ENCODE data around the gene FN1. TPM values are rescaled to one million over a fixed set of nuclear protein-coding genes. Genes with fewer than 3 reads are reported as not detected.

The FN1 gene
- total and polyA plus RNA-seq, 12 donors, result 67.8 to 888 (median 136) TPM

- no peak for DNase-seq
- Histone ChIP-seq H3K4me3 (no peak overlapping the region), H3K4me1 (peaks cover 0 to 19% (median 0%) of the 10 kb centered on the region in 9 donors), H3K36me3 (peaks cover 0 to 98% (median 27%) of the 10 kb centered on the region in 9 donors), H3K9me3 (no peaks in the 10 kb centered on the region), H3K27ac (no peak overlapping the region), H3K27me3 (peaks cover 0 to 10% (median 0%) of the 10 kb centered on the region in 7 donors)
- WGBS, 2 donors, result 92% methylated on average over 19 of the region's 19 CpGs
- intact Hi-C loops (cut with DNase I), result no loop called here
- no peak for ATAC-seq
- no peak for TF ChIP-seq CTCF (IDR thresholded peaks at IDR 0.05)
Measured at GRCh38 chr2:215428060-215428910, 7.6 kb downstream of the FN1 start.

DNA sequence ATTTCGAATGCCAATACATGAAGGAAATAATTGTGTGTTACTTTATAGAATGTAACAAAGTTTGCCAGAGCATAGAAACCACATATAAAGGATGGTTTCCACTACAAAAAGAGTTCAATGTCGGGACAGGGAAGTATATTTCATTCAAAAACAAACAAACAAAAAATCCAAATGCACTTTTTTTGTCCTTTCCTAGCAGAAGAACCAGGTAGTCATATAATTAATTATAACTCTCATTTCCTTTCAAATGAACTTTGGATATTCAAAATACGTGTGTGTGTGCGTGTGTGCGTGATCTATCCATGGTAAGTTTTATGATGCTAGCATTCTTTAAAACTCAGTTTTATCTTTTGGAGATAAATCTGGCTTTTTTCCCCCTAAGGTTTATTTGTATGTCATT lies 8.3 kb downstream of the FN1 start:
- WGBS, 2 donors, result 96 to 97% methylated on average over 5 of the region's 5 CpGs
- no peak for TF ChIP-seq CTCF (IDR thresholded peaks at IDR 0.05)
- Histone ChIP-seq H3K4me1 (peaks cover 0 to 18% (median 0%) of the 10 kb centered on the region in 9 donors), H3K36me3 (peaks cover 0 to 97% (median 28%) of the 10 kb centered on the region in 9 donors), H3K9me3 (no peaks in the 10 kb centered on the region), H3K4me3 (no peak overlapping the region), H3K27ac (no peak overlapping the region), H3K27me3 (peaks cover 0 to 8% (median 0%) of the 10 kb centered on the region in 7 donors)
- no peak for DNase-seq
- ATAC-seq, result no peak
- intact Hi-C loops (cut with DNase I), result no loop called here

GRCh38 chr2:215425021-215425782 lies 10.7 kb downstream of the FN1 start:
- 81 to 86% methylated on average over 11 of the region's 11 CpGs for WGBS, 2 donors
- peaks cover 0 to 6% (median 0%) of the 10 kb centered on the region in 9 donors for H3K4me1 ChIP-seq
- ATAC-seq, result no peak

More at GRCh38 chr2:215425021-215425782, 10.7 kb downstream of the FN1 start:
- DNase-seq, result no peak
- H3K9me3 ChIP-seq, result no peaks in the 10 kb centered on the region
- H3K4me3 ChIP-seq, result no peak overlapping the region
- peaks cover 0 to 97% (median 25%) of the 10 kb centered on the region in 9 donors for H3K36me3 ChIP-seq
- no peak overlapping the region for H3K27ac ChIP-seq
- no peaks in the 10 kb centered on the region for H3K27me3 ChIP-seq
- TF ChIP-seq CTCF (IDR thresholded peaks at IDR 0.05), result no peak
- intact Hi-C loops (cut with DNase I), result no loop called here
